NB4 (cell line): ENCODE data around the gene C2CD3.

Experiments
- CTCF ChIP-seq: IDR thresholded peaks from one replicate; pipeline ENCODE4 v1.5.1; 2012; ENCODE audit warnings: low read depth, low read length
- MYC ChIP-seq: IDR thresholded peaks from 2 replicates; pipeline ENCODE4 v1.6.1; 2011; ENCODE audit warnings: low read depth, low read length
- POLR2A ChIP-seq: IDR thresholded peaks from 2 replicates; pipeline ENCODE4 v1.6.1; 2011; ENCODE audit warnings: mild to moderate bottlenecking; ENCODE audit not compliant: insufficient read length; ENCODE audit errors: extremely low read depth

- TF ChIP-seq CTCF (no peak), MYC (no peak), POLR2A (no peak)
Observed at GRCh38 chr11:74012074-74012809, 158.6 kb downstream of the C2CD3 start.
